Measurements from ENCODE around the gene DICER1.
"Not testable (repeated sequence)": the region's sequence is repeated elsewhere in the genome, so short reads cannot be mapped to it uniquely, and the experiment has no call there.

DICER1 gene

GRCh38 chr14:95144849-95145248, 12.5 kb downstream of the DICER1 start:
- Histone ChIP-seq H3K4me1 (ENCODE audit: insufficient read depth, low read length) (peaks cover 59% of the 10 kb centered on the region), H3K4me3 (ENCODE audit: low read depth in 1 of 2, low read length in 2 of 2) (no peak overlapping the region), H3K9me3 (ENCODE audit: low read length) (no peaks in the 10 kb centered on the region), H3K27ac (ENCODE audit: low read depth, low read length) (no peak overlapping the region), H3K27me3 (ENCODE audit: control insufficient read depth in 1 of 2, insufficient read depth in 2 of 2, low read length in 2 of 2) (no peaks in the 10 kb centered on the region), H3K36me3 (ENCODE audit: insufficient read depth, low read length) (peaks cover 4% of the 10 kb centered on the region), H3K9ac (ENCODE audit: low read length) (no peak overlapping the region)

GRCh38 chr14:95143808-95144620, 13.3 kb downstream of the DICER1 start:
- peaks cover 56% of the 10 kb centered on the region for H3K4me1 ChIP-seq (ENCODE audit: insufficient read depth, low read length)
- H3K4me3 ChIP-seq (ENCODE audit: low read depth in 1 of 2, low read length in 2 of 2), result no peak overlapping the region

DNA sequence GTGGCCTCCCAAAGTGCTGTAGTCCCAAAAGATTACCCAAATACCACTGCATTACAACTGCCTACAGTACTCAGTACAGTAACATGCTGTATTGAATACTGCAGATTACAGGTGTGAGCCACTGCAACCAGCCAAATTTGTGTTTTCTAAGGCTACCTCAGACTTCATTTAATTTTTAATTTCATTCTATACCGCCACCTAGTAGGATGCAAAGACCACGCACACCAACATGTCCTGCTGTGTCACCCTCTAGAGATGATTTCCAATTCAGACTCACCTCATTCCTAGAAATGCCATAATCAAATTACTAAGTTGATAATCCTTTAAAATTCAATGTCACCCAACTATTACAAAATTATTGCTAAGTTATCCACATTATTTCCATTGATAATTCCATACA, 15.1 kb downstream of the DICER1 start:
- H3K27ac ChIP-seq (ENCODE audit: low read depth, low read length), result no peak overlapping the region
- H3K27me3 ChIP-seq (ENCODE audit: control insufficient read depth in 1 of 2, insufficient read depth in 2 of 2, low read length in 2 of 2), result no peaks in the 10 kb centered on the region
- H3K4me1 ChIP-seq (ENCODE audit: insufficient read depth, low read length), result peaks cover 51% of the 10 kb centered on the region
- peaks cover 1% of the 10 kb centered on the region for H3K36me3 ChIP-seq (ENCODE audit: insufficient read depth, low read length)
- H3K9me3 ChIP-seq (ENCODE audit: low read length), result no peaks in the 10 kb centered on the region
- H3K4me3 ChIP-seq (ENCODE audit: low read depth in 1 of 2, low read length in 2 of 2), result no peak overlapping the region
- H3K9ac ChIP-seq (ENCODE audit: low read length), result no peak overlapping the region

More at GRCh38 chr14:95143808-95144620, 13.3 kb downstream of the DICER1 start:
- no peaks in the 10 kb centered on the region for H3K9me3 ChIP-seq (ENCODE audit: low read length)
- no peak overlapping the region for H3K27ac ChIP-seq (ENCODE audit: low read depth, low read length)
- no peaks in the 10 kb centered on the region for H3K27me3 ChIP-seq (ENCODE audit: control insufficient read depth in 1 of 2, insufficient read depth in 2 of 2, low read length in 2 of 2)
- H3K9ac ChIP-seq (ENCODE audit: low read length), result no peak overlapping the region
- H3K36me3 ChIP-seq (ENCODE audit: insufficient read depth, low read length), result peaks cover 4% of the 10 kb centered on the region

- H3K36me3 ChIP-seq (ENCODE audit: insufficient read depth, low read length), result no peaks in the 10 kb centered on the region
- H3K4me1 ChIP-seq (ENCODE audit: insufficient read depth, low read length), result peaks cover 50% of the 10 kb centered on the region
- H3K27me3 ChIP-seq (ENCODE audit: control insufficient read depth in 1 of 2, insufficient read depth in 2 of 2, low read length in 2 of 2), result no peaks in the 10 kb centered on the region
- H3K4me3 ChIP-seq (ENCODE audit: low read depth in 1 of 2, low read length in 2 of 2), result no peak overlapping the region
- H3K27ac ChIP-seq (ENCODE audit: low read depth, low read length), result no peak overlapping the region
- no peaks in the 10 kb centered on the region for H3K9me3 ChIP-seq (ENCODE audit: low read length)
- H3K9ac ChIP-seq (ENCODE audit: low read length), result no peak overlapping the region
These were observed 15.6 kb downstream of the DICER1 start for GRCh38 chr14:95141684-95142083.

GRCh38 chr14:95140060-95140858, 17.1 kb downstream of the DICER1 start:
- H3K9me3 ChIP-seq (ENCODE audit: low read length), result no peaks in the 10 kb centered on the region
- peaks cover 50% of the 10 kb centered on the region for H3K4me1 ChIP-seq (ENCODE audit: insufficient read depth, low read length)
- H3K4me3 ChIP-seq (ENCODE audit: low read depth in 1 of 2, low read length in 2 of 2), result no peak overlapping the region
- H3K36me3 ChIP-seq (ENCODE audit: insufficient read depth, low read length), result no peaks in the 10 kb centered on the region
- H3K9ac ChIP-seq (ENCODE audit: low read length), result no peak overlapping the region
- H3K27me3 ChIP-seq (ENCODE audit: control insufficient read depth in 1 of 2, insufficient read depth in 2 of 2, low read length in 2 of 2), result no peaks in the 10 kb centered on the region
- H3K27ac ChIP-seq (ENCODE audit: low read depth, low read length), result no peak overlapping the region

GRCh38 chr14:95138876-95139275, 18.5 kb downstream of the DICER1 start:
- Histone ChIP-seq H3K9me3 (ENCODE audit: low read length) (no peaks in the 10 kb centered on the region), H3K4me1 (ENCODE audit: insufficient read depth, low read length) (peaks cover 54% of the 10 kb centered on the region), H3K36me3 (ENCODE audit: insufficient read depth, low read length) (no peaks in the 10 kb centered on the region), H3K9ac (ENCODE audit: low read length) (no peak overlapping the region), H3K4me3 (ENCODE audit: low read depth in 1 of 2, low read length in 2 of 2) (no peak overlapping the region), H3K27me3 (ENCODE audit: control insufficient read depth in 1 of 2, insufficient read depth in 2 of 2, low read length in 2 of 2) (no peaks in the 10 kb centered on the region), H3K27ac (ENCODE audit: low read depth, low read length) (peak overlapping the region; percentile 3)

GRCh38 chr14:95138455-95138854, 18.9 kb downstream of the DICER1 start:
- not testable (repeated sequence) for H3K9me3 ChIP-seq (ENCODE audit: low read length); H3K4me3 ChIP-seq (ENCODE audit: low read depth in 1 of 2, low read length in 2 of 2); H3K36me3 ChIP-seq (ENCODE audit: insufficient read depth, low read length); H3K27me3 ChIP-seq (ENCODE audit: control insufficient read depth in 1 of 2, insufficient read depth in 2 of 2, low read length in 2 of 2); H3K27ac ChIP-seq (ENCODE audit: low read depth, low read length); H3K9ac ChIP-seq (ENCODE audit: low read length)
- peaks cover 53% of the 10 kb centered on the region for H3K4me1 ChIP-seq (ENCODE audit: insufficient read depth, low read length)

DNA sequence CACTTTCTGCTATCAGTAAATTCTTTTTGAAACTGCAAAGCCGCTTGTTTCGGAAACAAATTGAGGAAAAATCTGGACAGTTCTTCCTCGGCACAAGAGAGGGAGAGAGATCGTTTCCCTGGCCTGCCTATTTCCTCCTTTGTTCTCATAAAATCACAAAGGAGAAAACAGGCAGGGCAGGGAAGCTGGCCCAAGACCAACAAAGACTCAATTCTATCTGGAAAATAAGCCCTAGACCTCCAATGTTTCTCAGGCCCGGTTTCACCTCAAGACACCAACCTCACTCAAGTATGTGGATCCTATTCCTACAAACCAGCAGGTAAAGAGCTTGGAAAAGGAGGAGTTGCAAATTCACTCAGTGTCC, 19.5 kb downstream of the DICER1 start:
- Histone ChIP-seq H3K9ac (ENCODE audit: low read length) (no peak overlapping the region), H3K36me3 (ENCODE audit: insufficient read depth, low read length) (no peaks in the 10 kb centered on the region), H3K9me3 (ENCODE audit: low read length) (no peaks in the 10 kb centered on the region), H3K4me1 (ENCODE audit: insufficient read depth, low read length) (peaks cover 50% of the 10 kb centered on the region), H3K27me3 (ENCODE audit: control insufficient read depth in 1 of 2, insufficient read depth in 2 of 2, low read length in 2 of 2) (no peaks in the 10 kb centered on the region), H3K4me3 (ENCODE audit: low read depth in 1 of 2, low read length in 2 of 2) (no peak overlapping the region), H3K27ac (ENCODE audit: low read depth, low read length) (no peak overlapping the region)

DNA sequence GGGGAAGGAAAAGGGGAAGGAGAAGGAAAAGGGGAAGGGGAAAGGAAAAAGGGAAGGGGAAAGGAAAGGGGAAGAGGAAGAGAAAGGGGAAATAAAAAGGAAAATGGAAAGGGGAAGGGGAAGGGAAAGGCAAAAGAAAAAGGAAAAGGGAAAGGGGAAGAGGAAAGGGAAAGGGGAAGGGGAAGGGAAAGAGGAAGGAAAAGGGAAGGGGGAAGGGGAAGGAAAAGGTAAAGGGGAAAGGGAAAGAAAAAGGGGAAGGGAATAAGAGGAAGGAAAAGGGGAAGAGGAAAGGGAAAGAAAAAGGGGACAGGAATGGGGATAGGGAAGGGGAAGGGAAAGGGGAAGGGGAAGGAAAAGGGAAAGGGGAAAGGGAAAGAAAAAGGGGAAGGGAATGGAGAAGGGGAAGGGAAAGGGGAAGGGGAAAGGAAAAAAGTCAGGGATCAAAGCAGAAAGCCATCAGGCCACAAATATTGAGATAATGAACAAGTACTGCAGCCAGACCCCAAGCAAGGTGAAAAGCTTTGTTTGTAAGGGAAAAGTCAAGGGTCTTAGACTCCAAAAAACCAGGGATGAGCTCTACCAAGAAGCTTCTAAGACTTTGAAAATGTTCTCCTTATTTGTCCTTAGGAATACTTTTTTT, 20.0 kb downstream of the DICER1 start:
- peaks cover 45% of the 10 kb centered on the region for H3K4me1 ChIP-seq (ENCODE audit: insufficient read depth, low read length)
- H3K27ac ChIP-seq (ENCODE audit: low read depth, low read length), result no peak overlapping the region
- peaks cover 5% of the 10 kb centered on the region for H3K36me3 ChIP-seq (ENCODE audit: insufficient read depth, low read length)
- no peak overlapping the region for H3K9ac ChIP-seq (ENCODE audit: low read length)
- no peaks in the 10 kb centered on the region for H3K27me3 ChIP-seq (ENCODE audit: control insufficient read depth in 1 of 2, insufficient read depth in 2 of 2, low read length in 2 of 2)
- no peak overlapping the region for H3K4me3 ChIP-seq (ENCODE audit: low read depth in 1 of 2, low read length in 2 of 2)
- H3K9me3 ChIP-seq (ENCODE audit: low read length), result no peaks in the 10 kb centered on the region

GRCh38 chr14:95136631-95137030, 20.7 kb downstream of the DICER1 start:
- H3K4me3 ChIP-seq (ENCODE audit: low read depth in 1 of 2, low read length in 2 of 2), result no peak overlapping the region
- no peaks in the 10 kb centered on the region for H3K27me3 ChIP-seq (ENCODE audit: control insufficient read depth in 1 of 2, insufficient read depth in 2 of 2, low read length in 2 of 2)
- H3K4me1 ChIP-seq (ENCODE audit: insufficient read depth, low read length), result peaks cover 39% of the 10 kb centered on the region
- peaks cover 7% of the 10 kb centered on the region for H3K36me3 ChIP-seq (ENCODE audit: insufficient read depth, low read length)
- H3K27ac ChIP-seq (ENCODE audit: low read depth, low read length), result no peak overlapping the region
- H3K9ac ChIP-seq (ENCODE audit: low read length), result no peak overlapping the region
- H3K9me3 ChIP-seq (ENCODE audit: low read length), result no peaks in the 10 kb centered on the region

- Histone ChIP-seq H3K9me3 (ENCODE audit: low read length) (no peaks in the 10 kb centered on the region), H3K4me1 (ENCODE audit: insufficient read depth, low read length) (peaks cover 21% of the 10 kb centered on the region), H3K27ac (ENCODE audit: low read depth, low read length) (no peak overlapping the region), H3K36me3 (ENCODE audit: insufficient read depth, low read length) (peaks cover 11% of the 10 kb centered on the region), H3K9ac (ENCODE audit: low read length) (no peak overlapping the region), H3K4me3 (ENCODE audit: low read depth in 1 of 2, low read length in 2 of 2) (no peak overlapping the region), H3K27me3 (ENCODE audit: control insufficient read depth in 1 of 2, insufficient read depth in 2 of 2, low read length in 2 of 2) (no peaks in the 10 kb centered on the region)
These were observed 22.9 kb downstream of the DICER1 start for GRCh38 chr14:95134304-95134933.

All from muscle layer of colon (tissue), 2 donors.